Keratinocyte (primary cell): ENCODE data around the gene FLYWCH2. TPM values are rescaled to one million over a fixed set of nuclear protein-coding genes. Genes with fewer than 3 reads are reported as not detected.

Source experiments
- DNase-seq: peaks from one replicate; pipeline ENCODE4 v3.0.0-alpha.2; 2011; ENCODE audit warnings: low read depth, missing footprints, low spot score
- FAIRE-seq: peaks from 2 replicates; lab custom pipeline; 2011; peaks lifted over from hg19 to GRCh38; lab: Jason Lieb, UNC
- H2AFZ ChIP-seq: 2 replicates; pipeline ENCODE4 v1.6.0; 2012; ENCODE audit warnings: low read length, control low read depth, inconsistent platforms; ENCODE audit not compliant: control insufficient read depth
- H3K27ac ChIP-seq: 2 replicates; pipeline ENCODE4 v1.5.1; 2011; ENCODE audit warnings: low read length; ENCODE audit not compliant: control insufficient read depth, insufficient read depth
- H3K27me3 ChIP-seq: 3 replicates; pipeline ENCODE4 v1.6.0; 2011; ENCODE audit warnings: low read length; ENCODE audit not compliant: control insufficient read depth, insufficient read depth; ENCODE audit errors: extremely low read depth
- H3K36me3 ChIP-seq, 2 experiments: 2 replicates in 1 of 2; 3 replicates in 1 of 2; pipeline ENCODE4 v1.5.1; 2011; ENCODE audit warnings: low read length in 2 of 2, mild to moderate bottlenecking in 1 of 2; ENCODE audit not compliant: control insufficient read depth in 2 of 2, insufficient read depth in 2 of 2; ENCODE audit errors: extremely low read depth in 1 of 2
- H3K4me1 ChIP-seq: 3 replicates; pipeline ENCODE4 v1.5.1; 2011; ENCODE audit warnings: low read length; ENCODE audit not compliant: control insufficient read depth, insufficient read depth; ENCODE audit errors: extremely low read depth
- H3K4me2 ChIP-seq: 3 replicates; pipeline ENCODE4 v1.6.0; 2011; ENCODE audit warnings: low read depth, low read length; ENCODE audit not compliant: control insufficient read depth, insufficient read depth; ENCODE audit errors: extremely low read depth
- H3K4me3 ChIP-seq, 3 experiments: fragments of 200-600 bp in 1 of 3; sonication (generic) in 1 of 3; 2 replicates in 2 of 3; 3 replicates in 1 of 3; pipeline ENCODE4 v1.5.1; 2011 to 2016; ENCODE audit warnings: low read length in 3 of 3, mild to moderate bottlenecking in 3 of 3, control low read depth in 2 of 3, inconsistent platforms in 1 of 3, low read depth in 1 of 3, mixed read lengths in 1 of 3, mixed run types in 1 of 3, moderate library complexity in 1 of 3; ENCODE audit not compliant: control insufficient read depth in 2 of 3, insufficient read depth in 2 of 3; ENCODE audit errors: extremely low read depth in 1 of 3
- H3K79me2 ChIP-seq: 2 replicates; pipeline ENCODE4 v1.6.0; 2012; ENCODE audit warnings: low read length; ENCODE audit not compliant: control insufficient read depth, insufficient read depth
- H3K9ac ChIP-seq: 3 replicates; pipeline ENCODE4 v1.6.0; 2011; ENCODE audit warnings: low read length; ENCODE audit not compliant: control insufficient read depth, insufficient read depth; ENCODE audit errors: extremely low read depth
- H3K9me1 ChIP-seq: 3 replicates; pipeline ENCODE4 v1.6.0; 2011; ENCODE audit warnings: low read length; ENCODE audit not compliant: control insufficient read depth, insufficient read depth; ENCODE audit errors: extremely low read depth
- H3K9me3 ChIP-seq: 2 replicates; pipeline ENCODE4 v1.5.1; 2012; ENCODE audit warnings: low read depth, low read length; ENCODE audit not compliant: control insufficient read depth
- H4K20me1 ChIP-seq: 3 replicates; pipeline ENCODE4 v1.6.0; 2011; ENCODE audit warnings: low read length; ENCODE audit not compliant: control insufficient read depth, insufficient read depth; ENCODE audit errors: extremely low read depth
- CTCF ChIP-seq, 3 experiments: IDR thresholded peaks in 1 of 3; conservative IDR thresholded peaks in 1 of 3; optimal IDR thresholded peaks in 1 of 3; 2 replicates in 2 of 3; 3 replicates in 1 of 3; pipeline versions ENCODE3 to v1.5.1; 2011; ENCODE audit warnings: low read length in 3 of 3, mild to moderate bottlenecking in 3 of 3, moderate library complexity in 2 of 3, control low read depth in 1 of 3, inconsistent platforms in 1 of 3; ENCODE audit not compliant: insufficient read depth in 2 of 3; ENCODE audit errors: extremely low read depth in 1 of 3
- EZH2 ChIP-seq: IDR thresholded peaks from one replicate; pipeline ENCODE4 v1.6.1; 2012; ENCODE audit warnings: inconsistent platforms, mild to moderate bottlenecking, low read length, moderate library complexity
- dilution Hi-C: fragments of 300-500 bp; cut with MboI; formaldehyde crosslinking; loops from one replicate; pipeline ENCODE4 v1.7.0; 2020; ENCODE audit warnings: low sequenced_read_pairs; ENCODE audit not compliant: extremely low pct_ligation_motif_present
- polyA plus RNA-seq, 5 experiments: library from polyadenylated mRNA; depleted of rRNA in 3 of 5; stranded (reverse) in 3 of 5; stranded (forward) in 1 of 5; unstranded in 1 of 5; fragments of >200 nt; gene quantifications; 1 replicate in 1 of 5; 2 replicates in 3 of 5; 3 replicates in 1 of 5; pipeline versions ENCODE4 v1.2.1 to v1.2.3, GENCODE V29; 2011 to 2012; ENCODE audit warnings: missing spikeins in 2 of 5, low read depth in 1 of 5, low replicate concordance in 1 of 5

The FLYWCH2 gene
- polyA plus RNA-seq, 1 donor (not counting 4 experiments of a cell fraction or from before 2014, with no cell fraction given) = 10.1 TPM

DNA sequence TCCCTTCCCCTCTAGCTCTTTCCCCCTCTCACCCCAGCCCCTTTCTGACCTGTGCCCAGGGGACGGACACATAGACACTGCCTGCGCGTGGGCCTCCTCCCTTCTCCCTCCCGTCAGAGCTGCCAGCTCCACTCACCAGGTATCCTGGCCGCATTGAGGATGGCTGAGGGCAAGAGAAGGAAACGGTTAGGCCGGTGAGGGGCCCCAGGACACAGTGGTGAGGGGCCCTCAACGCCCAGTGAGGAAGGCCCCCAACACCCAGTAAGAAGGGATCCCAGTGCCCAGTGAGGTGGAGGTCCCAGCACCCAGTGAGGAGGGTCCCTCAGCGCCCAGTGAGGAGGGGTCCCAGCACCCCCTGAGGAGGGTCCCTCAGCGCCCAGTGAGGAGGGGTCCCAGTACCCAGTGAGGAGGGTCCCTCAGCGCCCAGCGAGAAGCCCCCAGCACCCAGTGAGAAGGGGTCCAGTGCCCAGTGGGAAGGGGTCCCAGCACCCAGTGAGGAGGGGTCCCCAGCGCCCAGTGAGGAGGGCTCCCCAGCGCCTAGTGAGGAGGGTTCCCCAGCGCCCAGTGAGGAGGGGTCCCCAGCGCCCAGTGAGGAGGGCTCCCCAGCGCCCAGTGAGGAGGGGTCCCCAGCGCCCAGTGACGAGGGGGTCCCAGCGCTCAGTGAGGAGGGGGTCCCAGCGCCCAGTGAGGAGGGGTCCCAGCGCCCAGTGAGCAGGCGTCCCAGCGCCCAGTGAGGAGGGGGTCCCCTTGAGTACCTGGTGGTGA is 26.1 kb upstream of the FLYWCH2 start:
- Histone ChIP-seq H3K9ac (peak overlapping the region; percentile 62), H3K9me3 (no peaks in the 10 kb centered on the region), H3K9me1 (no peaks in the 10 kb centered on the region), H3K79me2 (no peaks in the 10 kb centered on the region), H3K4me2 (peak overlapping the region; percentile 78), H3K36me3 (peaks cover 0 to 3% of the 10 kb centered on the region in 2 experiments), H3K27me3 (no peaks in the 10 kb centered on the region), H4K20me1 (no peaks in the 10 kb centered on the region), H3K27ac (no peak overlapping the region), H3K4me3 (peak overlapping the region in 1 of 3 experiments; percentile 39), H3K4me1 (peaks cover 20% of the 10 kb centered on the region), H2AFZ (no peak overlapping the region)
- FAIRE-seq (no peak), DNase-seq (no peak)
- no peak for TF ChIP-seq CTCF (optimal IDR thresholded peaks at IDR 0.05 in 1 of 3, IDR thresholded peaks at IDR 0.05 in 1 of 3, conservative IDR thresholded peaks at IDR 0.05 in 1 of 3; ENCODE audit: extremely low read depth in 1 of 3, insufficient read depth in 2 of 3, low read length in 3 of 3)
- no peak for TF ChIP-seq EZH2
- dilution Hi-C loops = no loop called here

- Histone ChIP-seq H2AFZ (peak within 1 kb of the TSS; percentile 89), H3K36me3 (peaks cover 0 to 3% of the 10 kb centered on the region in 2 experiments), H3K4me1 (peaks cover 20% of the 10 kb centered on the region), H3K27me3 (no peaks in the 10 kb centered on the region), H3K9me1 (no peaks in the 10 kb centered on the region), H3K4me2 (peak within 1 kb of the TSS; percentile 78), H3K79me2 (no peaks in the 10 kb centered on the region), H3K9me3 (no peaks in the 10 kb centered on the region), H4K20me1 (no peaks in the 10 kb centered on the region), H3K27ac (peak within 1 kb of the TSS; percentile 47), H3K9ac (peak within 1 kb of the TSS; percentile 62), H3K4me3 (peak within 1 kb of the TSS; percentile 39 to 68 (median 53))
- peak; percentile 41 for FAIRE-seq
- DNase-seq = no peak
- dilution Hi-C loops = no loop called here
- TF ChIP-seq CTCF (optimal IDR thresholded peaks at IDR 0.05 in 1 of 3, IDR thresholded peaks at IDR 0.05 in 1 of 3, conservative IDR thresholded peaks at IDR 0.05 in 1 of 3; ENCODE audit: extremely low read depth in 1 of 3, insufficient read depth in 2 of 3, low read length in 3 of 3) (no peak), EZH2 (no peak)
Measured at GRCh38 chr16:2857451-2858244, 25.4 kb upstream of the FLYWCH2 start, which contains the start of gene PRSS22. Gene PRSS22, minus strand, starts transcription at chr16:2858170. Its CDS starts 66 bp downstream, at chr16:2858104.
